H9 (cell line): ENCODE data around the gene TMEM109. TPM values are rescaled to one million over a fixed set of nuclear protein-coding genes. Genes with fewer than 3 reads are reported as not detected.

Source experiments
- DNase-seq: peaks from one replicate; pipeline ENCODE4 v3.0.0-alpha.2; 2017
- H2AFZ ChIP-seq: one replicate; pipeline ENCODE4 v1.6.1; 2013; ENCODE audit warnings: mild to moderate bottlenecking, low read length, control low read depth, moderate library complexity
- H2AK5ac ChIP-seq: 2 replicates; pipeline ENCODE4 v1.6.1; 2013; ENCODE audit warnings: low read length, control low read depth, mixed read lengths; ENCODE audit not compliant: insufficient read length
- H2BK120ac ChIP-seq: one replicate; pipeline ENCODE4 v1.6.1; 2013; ENCODE audit warnings: low read depth, mild to moderate bottlenecking, low read length, control low read depth, inconsistent platforms; ENCODE audit not compliant: poor library complexity, severe bottlenecking
- H2BK12ac ChIP-seq: 2 replicates; pipeline ENCODE4 v1.6.1; 2013; ENCODE audit warnings: low read length, control low read depth, mixed read lengths, low read depth; ENCODE audit not compliant: insufficient read length
- H2BK15ac ChIP-seq: 2 replicates; pipeline ENCODE4 v1.6.1; 2013; ENCODE audit warnings: low read depth, low read length, control low read depth
- H2BK20ac ChIP-seq: one replicate; pipeline ENCODE4 v1.6.1; 2013; ENCODE audit warnings: low read depth, mild to moderate bottlenecking, low read length, control low read depth, inconsistent platforms; ENCODE audit not compliant: poor library complexity, severe bottlenecking
- H2BK5ac ChIP-seq: 2 replicates; pipeline ENCODE4 v1.6.1; 2013; ENCODE audit warnings: low read length, control low read depth, mixed read lengths; ENCODE audit not compliant: insufficient read length
- H3K14ac ChIP-seq: 2 replicates; pipeline ENCODE4 v1.6.1; 2013; ENCODE audit warnings: low read length, control low read depth; ENCODE audit not compliant: insufficient read depth
- H3K18ac ChIP-seq: 2 replicates; pipeline ENCODE4 v1.6.1; 2013; ENCODE audit warnings: low read depth, mild to moderate bottlenecking, mixed read lengths, low read length, control low read depth; ENCODE audit not compliant: insufficient read length
- H3K23ac ChIP-seq: 2 replicates; pipeline ENCODE4 v1.6.1; 2013; ENCODE audit warnings: low read length, control low read depth, mixed read lengths, low read depth; ENCODE audit not compliant: insufficient read length
- H3K23me2 ChIP-seq: 2 replicates; pipeline ENCODE4 v1.6.1; 2013; ENCODE audit warnings: low read depth, mild to moderate bottlenecking, mixed read lengths, low read length, control low read depth; ENCODE audit not compliant: insufficient read length, poor library complexity, severe bottlenecking
- H3K27ac ChIP-seq: 2 replicates; pipeline ENCODE4 v1.5.1; 2013; ENCODE audit warnings: low read length, control low read depth, mixed read lengths, low read depth; ENCODE audit not compliant: insufficient read length
- H3K27me3 ChIP-seq: 2 replicates; pipeline ENCODE4 v1.6.1; 2013; ENCODE audit warnings: low read length, control low read depth, inconsistent platforms; ENCODE audit not compliant: insufficient read depth
- H3K4ac ChIP-seq: 2 replicates; pipeline ENCODE4 v1.6.1; 2013; ENCODE audit warnings: low read depth, mild to moderate bottlenecking, control low read depth, inconsistent platforms, low read length, moderate library complexity
- H3K4me1 ChIP-seq: 2 replicates; pipeline ENCODE4 v1.6.1; 2013; ENCODE audit warnings: low read length, control low read depth, inconsistent platforms; ENCODE audit not compliant: insufficient read depth
- H3K4me2 ChIP-seq: 2 replicates; pipeline ENCODE4 v1.6.1; 2013; ENCODE audit warnings: low read length, control low read depth, mixed read lengths; ENCODE audit not compliant: insufficient read length, insufficient read depth
- H3K56ac ChIP-seq: 2 replicates; pipeline ENCODE4 v1.6.1; 2013; ENCODE audit warnings: low read depth, mild to moderate bottlenecking, mixed read lengths, low read length, control low read depth; ENCODE audit not compliant: insufficient read length
- H3K79me1 ChIP-seq: 2 replicates; pipeline ENCODE4 v1.6.1; 2013; ENCODE audit warnings: low read depth, mild to moderate bottlenecking, moderate library complexity, low read length, control low read depth, inconsistent platforms; ENCODE audit not compliant: insufficient read depth, poor library complexity, severe bottlenecking
- H3K79me2 ChIP-seq: 2 replicates; pipeline ENCODE4 v1.6.1; 2013; ENCODE audit warnings: low read length, control low read depth, inconsistent platforms; ENCODE audit not compliant: insufficient read depth
- H3K9ac ChIP-seq: 2 replicates; pipeline ENCODE4 v1.6.1; 2013; ENCODE audit warnings: low read length, control low read depth, mixed read lengths; ENCODE audit not compliant: insufficient read length; ENCODE audit errors: extremely low read depth
- H3K9me3 ChIP-seq: one replicate; pipeline ENCODE4 v1.6.1; 2013; ENCODE audit warnings: low read depth, low read length, inconsistent platforms; ENCODE audit not compliant: control insufficient read depth
- H3T11ph ChIP-seq: one replicate; pipeline ENCODE4 v1.6.1; 2013; ENCODE audit warnings: mild to moderate bottlenecking, low read length, control low read depth, inconsistent platforms
- H4K20me1 ChIP-seq: one replicate; pipeline ENCODE4 v1.6.1; 2013; ENCODE audit not compliant: control insufficient read depth, insufficient read length, insufficient read depth
- H4K5ac ChIP-seq: 2 replicates; pipeline ENCODE4 v1.6.1; 2013; ENCODE audit warnings: low read depth, mild to moderate bottlenecking, mixed read lengths, low read length, control low read depth; ENCODE audit not compliant: insufficient read length
- H4K8ac ChIP-seq: replicated peaks from 2 replicates; pipeline ENCODE4 v1.6.1; 2013; ENCODE audit warnings: low read length, control low read depth, mixed read lengths, low read depth; ENCODE audit not compliant: insufficient read length
- H4K91ac ChIP-seq: 2 replicates; pipeline ENCODE4 v1.6.1; 2013; ENCODE audit warnings: low read depth, mild to moderate bottlenecking, moderate library complexity, mixed read lengths, low read length, control low read depth; ENCODE audit not compliant: insufficient read length
- H3K27ac Mint-ChIP-seq, 3 experiments: 2 replicates in 2 of 3; 3 replicates in 1 of 3; pipeline ENCODE4 v1.8.0; 2020 to 2021; ENCODE audit warnings: mixed read lengths in 3 of 3, mild to moderate bottlenecking in 1 of 3, moderate library complexity in 1 of 3
- H3K27me3 Mint-ChIP-seq: 2 replicates; pipeline ENCODE4 v1.8.0; 2021; ENCODE audit warnings: low read depth, mild to moderate bottlenecking, moderate library complexity, mixed read lengths
- H3K36me3 Mint-ChIP-seq, 3 experiments: 2 replicates in 2 of 3; 3 replicates in 1 of 3; pipeline ENCODE4 v1.8.0; 2020 to 2021; ENCODE audit warnings: low read depth in 3 of 3, mixed read lengths in 3 of 3; ENCODE audit not compliant: insufficient read depth in 1 of 3
- H3K4me1 Mint-ChIP-seq, 2 experiments: 2 replicates each; pipeline ENCODE4 v1.8.0; 2020; ENCODE audit warnings: mixed read lengths in 2 of 2
- H3K4me3 Mint-ChIP-seq, 2 experiments: 2 replicates in 1 of 2; 3 replicates in 1 of 2; pipeline ENCODE4 v1.8.0; 2020 to 2021; ENCODE audit warnings: mild to moderate bottlenecking in 2 of 2, mixed read lengths in 2 of 2, moderate library complexity in 1 of 2
- H3K9me3 Mint-ChIP-seq, 2 experiments: 2 replicates in 1 of 2; 3 replicates in 1 of 2; pipeline ENCODE4 v1.8.0; 2020; ENCODE audit warnings: mild to moderate bottlenecking in 2 of 2, mixed read lengths in 2 of 2, moderate library complexity in 1 of 2
- WGBS: extraction: QIAGEN DNeasy Blood & Tissue Kit; methylation state at CpG from one replicate; pipeline ENCODE4 v1.1.7; 2013; ENCODE audit warnings: missing lambda C conversion rate, low lambda C conversion rate, mixed read lengths; ENCODE audit not compliant: insufficient read length; ENCODE audit errors: extremely low coverage; 5-methylcytosine and 5-hydroxymethylcytosine counted together
- total RNA-seq: library from RNA; stranded (reverse); gene quantifications from 2 replicates; pipeline ENCODE4 v1.2.1, GENCODE V29; 2021
- TF ChIP-seq, protein P1 (sequence below): fragments of 200-600 bp; sonication (generic); conservative IDR thresholded peaks from 3 replicates; pipeline ENCODE4 v1.8.0; 2021; ENCODE audit warnings: antibody characterized with exemption, mild to moderate bottlenecking

TMEM109 gene
- total RNA-seq, 1 experiment from 2014 or later = 38.0 TPM

DNA sequence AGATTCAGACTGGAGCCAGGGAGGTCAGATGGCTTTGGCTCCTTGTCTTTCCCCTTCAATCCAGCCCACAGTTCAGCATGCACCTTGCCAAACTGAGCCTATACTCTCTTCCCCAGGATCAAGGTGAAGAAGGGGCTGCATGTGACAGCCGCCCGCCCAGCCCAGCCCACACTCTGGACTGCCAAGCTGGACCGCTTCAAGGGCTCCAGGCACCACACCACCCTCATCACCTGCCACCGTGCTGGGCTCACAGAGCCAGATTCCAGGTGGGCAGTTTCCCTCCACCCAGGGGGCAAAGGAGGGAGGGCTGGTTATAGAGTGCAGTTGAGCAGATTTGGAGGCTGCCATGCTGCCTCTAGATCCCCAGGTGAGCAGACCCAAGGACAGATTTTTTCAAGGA is 16.4 kb downstream of the TMEM109 start:
- Histone ChIP-seq H3K56ac (no peak overlapping the region), H2BK15ac (no peak overlapping the region), H3K4me1 (peaks cover 2% of the 10 kb centered on the region; the same call in 1 of the 2 replicates), H3K4ac (no peak overlapping the region), H2AK5ac (no peak overlapping the region), H2AFZ (no peak overlapping the region), H3K79me2 (no peaks in the 10 kb centered on the region), H3K18ac (no peak overlapping the region), H3K9me3 (no peaks in the 10 kb centered on the region), H3K23ac (no peak overlapping the region), H2BK12ac (no peak overlapping the region), H4K20me1 (no peaks in the 10 kb centered on the region), H4K5ac (no peak overlapping the region), H3K4me2 (no peak overlapping the region), H4K91ac (no peak overlapping the region), H3T11ph (no peak overlapping the region), H4K8ac (no peak overlapping the region), H2BK20ac (no peak overlapping the region), H3K9ac (no peak overlapping the region), H2BK5ac (no peak overlapping the region), H3K27ac (no peak overlapping the region), H3K14ac (no peak overlapping the region), H3K79me1 (no peaks in the 10 kb centered on the region), H2BK120ac (no peak overlapping the region), H3K27me3 (no peaks in the 10 kb centered on the region), H3K23me2 (peaks cover 2% of the 10 kb centered on the region)
- no CpG with 5 or more reads among the region's 4 CpGs for WGBS
- no peak overlapping the region for H3K27ac Mint-ChIP-seq
- TF ChIP-seq, protein P1, sequence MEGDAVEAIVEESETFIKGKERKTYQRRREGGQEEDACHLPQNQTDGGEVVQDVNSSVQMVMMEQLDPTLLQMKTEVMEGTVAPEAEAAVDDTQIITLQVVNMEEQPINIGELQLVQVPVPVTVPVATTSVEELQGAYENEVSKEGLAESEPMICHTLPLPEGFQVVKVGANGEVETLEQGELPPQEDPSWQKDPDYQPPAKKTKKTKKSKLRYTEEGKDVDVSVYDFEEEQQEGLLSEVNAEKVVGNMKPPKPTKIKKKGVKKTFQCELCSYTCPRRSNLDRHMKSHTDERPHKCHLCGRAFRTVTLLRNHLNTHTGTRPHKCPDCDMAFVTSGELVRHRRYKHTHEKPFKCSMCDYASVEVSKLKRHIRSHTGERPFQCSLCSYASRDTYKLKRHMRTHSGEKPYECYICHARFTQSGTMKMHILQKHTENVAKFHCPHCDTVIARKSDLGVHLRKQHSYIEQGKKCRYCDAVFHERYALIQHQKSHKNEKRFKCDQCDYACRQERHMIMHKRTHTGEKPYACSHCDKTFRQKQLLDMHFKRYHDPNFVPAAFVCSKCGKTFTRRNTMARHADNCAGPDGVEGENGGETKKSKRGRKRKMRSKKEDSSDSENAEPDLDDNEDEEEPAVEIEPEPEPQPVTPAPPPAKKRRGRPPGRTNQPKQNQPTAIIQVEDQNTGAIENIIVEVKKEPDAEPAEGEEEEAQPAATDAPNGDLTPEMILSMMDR = no peak
- H3K4me3 Mint-ChIP-seq = no peak overlapping the region
- no peaks in the 10 kb centered on the region; the same call in none of the 2 replicates for H3K27me3 Mint-ChIP-seq
- no peak for DNase-seq
- H3K36me3 Mint-ChIP-seq = peaks cover 35 to 67% (median 56%) of the 10 kb centered on the region in 3 experiments; a peak in 6 of 7 replicates
- no peaks in the 10 kb centered on the region for H3K9me3 Mint-ChIP-seq
- peaks cover 18 to 24% of the 10 kb centered on the region in 2 experiments for H3K4me1 Mint-ChIP-seq
